ENCODE data around the gene ADCY9. TPM values are rescaled to one million over a fixed set of nuclear protein-coding genes. Genes with fewer than 3 reads are reported as not detected.

Gene ADCY9
- total and polyA plus RNA-seq, 2 donors (not counting 1 experiment from before 2014, with no cell fraction given) = 1.7 to 2.1 TPM

DNA sequence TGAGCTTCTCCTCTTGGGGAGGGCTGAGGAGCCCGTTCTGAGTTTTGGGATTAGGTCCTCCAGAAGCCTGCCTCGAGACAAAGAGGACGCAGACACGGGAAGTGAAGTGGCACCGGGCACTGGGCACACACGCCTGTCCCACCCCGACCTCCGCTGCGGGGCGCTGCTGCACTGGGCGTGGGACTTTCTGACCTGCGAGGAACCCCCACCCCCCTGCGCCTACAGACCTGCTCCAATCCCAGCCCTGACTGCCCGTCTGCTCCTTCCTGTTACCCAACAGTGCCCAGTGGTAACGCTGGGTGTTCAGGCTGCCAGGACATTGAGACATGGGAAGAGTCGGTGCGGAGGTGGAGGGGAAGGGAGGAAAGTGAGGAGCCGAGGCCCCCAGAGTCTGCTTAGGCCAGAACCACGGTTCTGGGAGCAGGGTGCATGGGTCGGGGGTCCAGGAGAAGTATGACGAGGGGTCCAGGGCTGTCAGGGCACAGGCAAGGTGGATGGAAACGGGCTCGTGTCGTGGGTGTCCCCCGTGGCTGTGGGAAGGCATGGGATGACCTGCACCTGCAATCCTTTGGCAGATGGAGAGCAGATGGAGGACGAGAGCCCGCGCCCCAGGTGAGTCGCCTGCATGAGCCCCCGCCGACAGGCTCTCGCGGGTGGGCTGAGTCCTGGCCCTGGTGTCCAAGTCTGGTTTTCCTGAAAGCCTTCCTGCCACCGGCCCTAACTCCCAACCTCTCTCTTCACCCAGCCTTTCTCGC lies 123.8 kb downstream of the ADCY9 start:
- Histone ChIP-seq H2AFZ (ENCODE audit: insufficient read depth, low read depth, low read length, poor library complexity, severe bottlenecking) (no peak overlapping the region), H3K4me1 (ENCODE audit: control insufficient read depth in 2 of 2, insufficient read depth in 2 of 2, low read length in 2 of 2) (no peaks in the 10 kb centered on the region), H3K36me3 (replicated peaks in 1 of 2; ENCODE audit: control extremely low read depth in 1 of 2, control insufficient read depth in 1 of 2, extremely low read depth in 1 of 2, insufficient read depth in 2 of 2, low read length in 1 of 2) (no peaks in the 10 kb centered on the region), H3K9ac (ENCODE audit: low read length) (no peak overlapping the region), H3K9me3 (ENCODE audit: control extremely low read depth in 1 of 3, control insufficient read depth in 2 of 3, insufficient read depth in 1 of 3, low read length in 2 of 3) (no peaks in the 10 kb centered on the region), H3K27ac (ENCODE audit: low read length in 2 of 2) (no peak overlapping the region), H3K27me3 (replicated peaks in 1 of 4; ENCODE audit: control extremely low read depth in 1 of 4, control insufficient read depth in 3 of 4, insufficient read depth in 4 of 4, low read length in 3 of 4) (no peaks in the 10 kb centered on the region), H3K4me2 (replicated peaks; ENCODE audit: low read depth, low read length, poor library complexity, severe bottlenecking) (no peak overlapping the region), H3K4me3 (ENCODE audit: control extremely low read depth in 1 of 5, extremely low read depth in 1 of 5, insufficient read depth in 1 of 5, low read depth in 2 of 5, low read length in 4 of 5) (no peak overlapping the region), H4K20me1 (ENCODE audit: control insufficient read depth, insufficient read depth, low read length, poor library complexity, severe bottlenecking) (no peaks in the 10 kb centered on the region), H3K79me2 (ENCODE audit: control insufficient read depth, insufficient read depth, low read length) (no peaks in the 10 kb centered on the region)
- CTCF ChIA-PET = interaction anchor here (1.3 kb wide), 1 partner anchor 9 kb away, joined by 5 read pairs; no protein-coding TSS in a partner anchor
- WGBS (ENCODE audit: insufficient coverage) = 90% methylated on average over 32 of the region's 35 CpGs
- intact Hi-C loops (cut with micrococcal nuclease) = no loop called here
- no peak for TF ChIP-seq EZH2 (IDR thresholded peaks at IDR 0.05; ENCODE audit: borderline replicate concordance, insufficient read depth, low read depth, low read length, poor library complexity, severe bottlenecking)
- TF ChIP-seq, protein P1, sequence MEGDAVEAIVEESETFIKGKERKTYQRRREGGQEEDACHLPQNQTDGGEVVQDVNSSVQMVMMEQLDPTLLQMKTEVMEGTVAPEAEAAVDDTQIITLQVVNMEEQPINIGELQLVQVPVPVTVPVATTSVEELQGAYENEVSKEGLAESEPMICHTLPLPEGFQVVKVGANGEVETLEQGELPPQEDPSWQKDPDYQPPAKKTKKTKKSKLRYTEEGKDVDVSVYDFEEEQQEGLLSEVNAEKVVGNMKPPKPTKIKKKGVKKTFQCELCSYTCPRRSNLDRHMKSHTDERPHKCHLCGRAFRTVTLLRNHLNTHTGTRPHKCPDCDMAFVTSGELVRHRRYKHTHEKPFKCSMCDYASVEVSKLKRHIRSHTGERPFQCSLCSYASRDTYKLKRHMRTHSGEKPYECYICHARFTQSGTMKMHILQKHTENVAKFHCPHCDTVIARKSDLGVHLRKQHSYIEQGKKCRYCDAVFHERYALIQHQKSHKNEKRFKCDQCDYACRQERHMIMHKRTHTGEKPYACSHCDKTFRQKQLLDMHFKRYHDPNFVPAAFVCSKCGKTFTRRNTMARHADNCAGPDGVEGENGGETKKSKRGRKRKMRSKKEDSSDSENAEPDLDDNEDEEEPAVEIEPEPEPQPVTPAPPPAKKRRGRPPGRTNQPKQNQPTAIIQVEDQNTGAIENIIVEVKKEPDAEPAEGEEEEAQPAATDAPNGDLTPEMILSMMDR (IDR thresholded peaks at IDR 0.05) = no peak
- Mint-ChIP-seq H3K27me3 (no peaks in the 10 kb centered on the region), H3K4me1 (no peaks in the 10 kb centered on the region), H3K9me3 (ENCODE audit: insufficient read depth) (no peaks in the 10 kb centered on the region), H3K4me3 (no peak overlapping the region), H3K27ac (no peak overlapping the region)
- POLR2A ChIA-PET = no interaction called here
- ATAC-seq (ENCODE audit: low read depth) (no peak), DNase-seq (no peak)

DNA sequence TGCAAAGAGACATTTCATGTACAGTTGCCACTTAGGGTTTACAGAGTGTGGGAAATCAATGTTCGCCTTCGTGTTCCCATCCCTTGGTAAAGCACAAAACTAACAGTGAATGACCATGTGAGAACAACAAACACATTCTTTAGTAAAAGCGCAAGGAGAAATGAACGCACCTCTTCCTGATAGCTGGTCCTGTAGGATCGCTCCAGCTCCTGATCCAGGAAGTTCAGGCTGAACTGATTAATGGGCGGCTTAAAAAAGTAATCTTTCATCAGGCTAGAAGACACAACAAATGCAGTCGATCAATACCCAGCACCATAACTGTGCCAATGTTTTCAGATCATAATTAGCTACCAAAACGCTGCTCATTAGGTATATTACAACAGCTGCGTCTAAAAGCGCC lies 127.4 kb downstream of the ADCY9 start:
- H3K4me3 Mint-ChIP-seq = no peak overlapping the region
- CTCF ChIA-PET = no interaction called here
- Histone ChIP-seq H3K4me3 (ENCODE audit: control extremely low read depth in 1 of 5, extremely low read depth in 1 of 5, insufficient read depth in 1 of 5, low read depth in 2 of 5, low read length in 4 of 5) (no peak overlapping the region), H3K9ac (ENCODE audit: low read length) (no peak overlapping the region), H3K4me2 (replicated peaks; ENCODE audit: low read depth, low read length, poor library complexity, severe bottlenecking) (no peak overlapping the region), H4K20me1 (ENCODE audit: control insufficient read depth, insufficient read depth, low read length, poor library complexity, severe bottlenecking) (no peaks in the 10 kb centered on the region), H2AFZ (ENCODE audit: insufficient read depth, low read depth, low read length, poor library complexity, severe bottlenecking) (no peak overlapping the region), H3K27ac (ENCODE audit: low read length in 2 of 2) (no peak overlapping the region), H3K9me3 (ENCODE audit: control extremely low read depth in 1 of 3, control insufficient read depth in 2 of 3, insufficient read depth in 1 of 3, low read length in 2 of 3) (no peaks in the 10 kb centered on the region), H3K79me2 (ENCODE audit: control insufficient read depth, insufficient read depth, low read length) (no peaks in the 10 kb centered on the region), H3K4me1 (ENCODE audit: control insufficient read depth in 2 of 2, insufficient read depth in 2 of 2, low read length in 2 of 2) (no peaks in the 10 kb centered on the region), H3K27me3 (replicated peaks in 1 of 4; ENCODE audit: control extremely low read depth in 1 of 4, control insufficient read depth in 3 of 4, insufficient read depth in 4 of 4, low read length in 3 of 4) (no peaks in the 10 kb centered on the region), H3K36me3 (replicated peaks in 1 of 2; ENCODE audit: control extremely low read depth in 1 of 2, control insufficient read depth in 1 of 2, extremely low read depth in 1 of 2, insufficient read depth in 2 of 2, low read length in 1 of 2) (no peaks in the 10 kb centered on the region)
- H3K27me3 Mint-ChIP-seq = peaks cover 4% of the 10 kb centered on the region
- no peaks in the 10 kb centered on the region for H3K4me1 Mint-ChIP-seq
- no peaks in the 10 kb centered on the region for H3K9me3 Mint-ChIP-seq (ENCODE audit: insufficient read depth)
- intact Hi-C loops (cut with micrococcal nuclease) = no loop called here
- POLR2A ChIA-PET = no interaction called here
- DNase-seq (no peak), ATAC-seq (ENCODE audit: low read depth) (no peak)
- WGBS (ENCODE audit: insufficient coverage) = 97% methylated on average over 9 of the region's 10 CpGs
- no peak overlapping the region for H3K27ac Mint-ChIP-seq
- TF ChIP-seq EZH2 (IDR thresholded peaks at IDR 0.05; ENCODE audit: borderline replicate concordance, insufficient read depth, low read depth, low read length, poor library complexity, severe bottlenecking) = no peak
- TF ChIP-seq, protein P1 (IDR thresholded peaks at IDR 0.05) = no peak

Measured in B cell (primary cell).